Stimulated activated CD8-positive, alpha-beta memory T cell treated with anti-CD3 and anti-CD28 coated beads, Interleukin-12 subunit alpha, Interleukin-12 subunit beta, amount 100 ng/mL, for 24 hours (primary cell): ENCODE measurements around the gene CFAP52.
A peak's percentile ranks its signal among the peaks of the same experiment; 100 is the strongest.
"Not testable (repeated sequence)": the region's sequence is repeated elsewhere in the genome, so short reads cannot be mapped to it uniquely, and the experiment has no call there.

ENCODE experiments used
- DNase-seq: peaks from one replicate; pipeline ENCODE4 v3.0.0-alpha.2; 2020; ENCODE audit errors: extremely low read depth

The CFAP52 gene

GRCh38 chr17:9576521-9577372 lies at the start of gene CFAP52:
TSS of gene CFAP52 (plus strand) at chr17:9576642. CDS start at chr17:9576696, 54 bp downstream.
- peak; percentile 43 for DNase-seq

GRCh38 chr17:9527788-9528187 lies 48.7 kb upstream of the CFAP52 start:
- no peak for DNase-seq

GRCh38 chr17:9529033-9529700 lies 47.3 kb upstream of the CFAP52 start:
- no peak for DNase-seq

- DNase-seq, result no peak
These were observed 45.4 kb upstream of the CFAP52 start for GRCh38 chr17:9531034-9531433.

- no peak for DNase-seq
These were observed 43.7 kb upstream of the CFAP52 start for GRCh38 chr17:9532715-9533114.

GRCh38 chr17:9533441-9533840 lies 43.0 kb upstream of the CFAP52 start:
- DNase-seq, result no peak

GRCh38 chr17:9536061-9536460 lies 40.4 kb upstream of the CFAP52 start:
- DNase-seq, result no peak

- DNase-seq, result no peak
These were observed 39.2 kb upstream of the CFAP52 start for GRCh38 chr17:9537177-9537776.

- DNase-seq, result no peak
These were observed 37.8 kb upstream of the CFAP52 start for GRCh38 chr17:9538626-9539025.

GRCh38 chr17:9541718-9542117 lies 34.7 kb upstream of the CFAP52 start:
- DNase-seq, result no peak

GRCh38 chr17:9544221-9544620 lies 32.2 kb upstream of the CFAP52 start:
- no peak for DNase-seq

- no peak for DNase-seq
These were observed 27.2 kb upstream of the CFAP52 start for GRCh38 chr17:9549215-9549614.

GRCh38 chr17:9553181-9553580 lies 23.3 kb upstream of the CFAP52 start:
- DNase-seq, result no peak

GRCh38 chr17:9553596-9553995 lies 22.8 kb upstream of the CFAP52 start:
- no peak for DNase-seq

GRCh38 chr17:9554715-9555114 lies 21.7 kb upstream of the CFAP52 start:
- not testable (repeated sequence) for DNase-seq

GRCh38 chr17:9557161-9557755 lies 19.2 kb upstream of the CFAP52 start:
- no peak for DNase-seq

GRCh38 chr17:9557857-9558256 lies 18.6 kb upstream of the CFAP52 start:
- DNase-seq, result no peak

- no peak for DNase-seq
These were observed 12.3 kb upstream of the CFAP52 start for GRCh38 chr17:9564104-9564503.

- no peak for DNase-seq
These were observed 10.4 kb upstream of the CFAP52 start for GRCh38 chr17:9566067-9566466.

GRCh38 chr17:9566739-9567138 lies 9.7 kb upstream of the CFAP52 start:
- not testable (repeated sequence) for DNase-seq

GRCh38 chr17:9568004-9568403 lies 8.4 kb upstream of the CFAP52 start:
- no peak for DNase-seq

GRCh38 chr17:9568957-9569588 lies 7.4 kb upstream of the CFAP52 start:
- DNase-seq, result no peak
